Ovary (tissue), 3 donors: ENCODE measurements around the gene SHKBP1.

Source experiments
- CTCF ChIP-seq, 3 donors: fragments of 450-650 bp in 2 of 3; fragments of 200-600 bp in 1 of 3; IDR thresholded peaks; one replicate each; pipeline versions ENCODE4 v1.5.1 to v1.8.0; 2016 to 2022; ENCODE audit warnings: antibody characterized with exemption in 3 of 3, mild to moderate bottlenecking in 1 of 3
- EP300 ChIP-seq: sonication (generic); formaldehyde crosslinking; IDR thresholded peaks from one replicate; pipeline ENCODE4 v1.6.1; 2017; ENCODE audit warnings: antibody characterized with exemption
- POLR2A ChIP-seq: fragments of 450-650 bp; IDR thresholded peaks from one replicate; pipeline ENCODE4 v1.6.1; 2017; ENCODE audit warnings: antibody characterized with exemption, mild to moderate bottlenecking, moderate library complexity
- donor health status: DM: no; HTN: no; CAD: no.

GRCh38 chr19:40605216-40605971 lies 28.7 kb downstream of the SHKBP1 start:
- TF ChIP-seq POLR2A (peak; percentile 22), CTCF (IDR thresholded peaks at IDR 0.05) (no peak), EP300 (no peak)
